H9 (cell line): Measurements from ENCODE around the gene KCND2. TPM values are rescaled to one million over a fixed set of nuclear protein-coding genes. Genes with fewer than 3 reads are reported as not detected.

Source experiments
- DNase-seq: peaks from one replicate; pipeline ENCODE4 v3.0.0-alpha.2; 2017
- H2AFZ ChIP-seq: one replicate; pipeline ENCODE4 v1.6.1; 2013; ENCODE audit warnings: mild to moderate bottlenecking, low read length, control low read depth, moderate library complexity
- H2AK5ac ChIP-seq: 2 replicates; pipeline ENCODE4 v1.6.1; 2013; ENCODE audit warnings: low read length, control low read depth, mixed read lengths; ENCODE audit not compliant: insufficient read length
- H2BK120ac ChIP-seq: one replicate; pipeline ENCODE4 v1.6.1; 2013; ENCODE audit warnings: low read depth, mild to moderate bottlenecking, low read length, control low read depth, inconsistent platforms; ENCODE audit not compliant: poor library complexity, severe bottlenecking
- H2BK12ac ChIP-seq: 2 replicates; pipeline ENCODE4 v1.6.1; 2013; ENCODE audit warnings: low read length, control low read depth, mixed read lengths, low read depth; ENCODE audit not compliant: insufficient read length
- H2BK15ac ChIP-seq: 2 replicates; pipeline ENCODE4 v1.6.1; 2013; ENCODE audit warnings: low read depth, low read length, control low read depth
- H2BK20ac ChIP-seq: one replicate; pipeline ENCODE4 v1.6.1; 2013; ENCODE audit warnings: low read depth, mild to moderate bottlenecking, low read length, control low read depth, inconsistent platforms; ENCODE audit not compliant: poor library complexity, severe bottlenecking
- H2BK5ac ChIP-seq: 2 replicates; pipeline ENCODE4 v1.6.1; 2013; ENCODE audit warnings: low read length, control low read depth, mixed read lengths; ENCODE audit not compliant: insufficient read length
- H3K14ac ChIP-seq: 2 replicates; pipeline ENCODE4 v1.6.1; 2013; ENCODE audit warnings: low read length, control low read depth; ENCODE audit not compliant: insufficient read depth
- H3K18ac ChIP-seq: 2 replicates; pipeline ENCODE4 v1.6.1; 2013; ENCODE audit warnings: low read depth, mild to moderate bottlenecking, mixed read lengths, low read length, control low read depth; ENCODE audit not compliant: insufficient read length
- H3K23ac ChIP-seq: 2 replicates; pipeline ENCODE4 v1.6.1; 2013; ENCODE audit warnings: low read length, control low read depth, mixed read lengths, low read depth; ENCODE audit not compliant: insufficient read length
- H3K23me2 ChIP-seq: 2 replicates; pipeline ENCODE4 v1.6.1; 2013; ENCODE audit warnings: low read depth, mild to moderate bottlenecking, mixed read lengths, low read length, control low read depth; ENCODE audit not compliant: insufficient read length, poor library complexity, severe bottlenecking
- H3K27ac ChIP-seq: 2 replicates; pipeline ENCODE4 v1.5.1; 2013; ENCODE audit warnings: low read length, control low read depth, mixed read lengths, low read depth; ENCODE audit not compliant: insufficient read length
- H3K27me3 ChIP-seq: 2 replicates; pipeline ENCODE4 v1.6.1; 2013; ENCODE audit warnings: low read length, control low read depth, inconsistent platforms; ENCODE audit not compliant: insufficient read depth
- H3K4ac ChIP-seq: 2 replicates; pipeline ENCODE4 v1.6.1; 2013; ENCODE audit warnings: low read depth, mild to moderate bottlenecking, control low read depth, inconsistent platforms, low read length, moderate library complexity
- H3K4me1 ChIP-seq: 2 replicates; pipeline ENCODE4 v1.6.1; 2013; ENCODE audit warnings: low read length, control low read depth, inconsistent platforms; ENCODE audit not compliant: insufficient read depth
- H3K4me2 ChIP-seq: 2 replicates; pipeline ENCODE4 v1.6.1; 2013; ENCODE audit warnings: low read length, control low read depth, mixed read lengths; ENCODE audit not compliant: insufficient read length, insufficient read depth
- H3K56ac ChIP-seq: 2 replicates; pipeline ENCODE4 v1.6.1; 2013; ENCODE audit warnings: low read depth, mild to moderate bottlenecking, mixed read lengths, low read length, control low read depth; ENCODE audit not compliant: insufficient read length
- H3K79me1 ChIP-seq: 2 replicates; pipeline ENCODE4 v1.6.1; 2013; ENCODE audit warnings: low read depth, mild to moderate bottlenecking, moderate library complexity, low read length, control low read depth, inconsistent platforms; ENCODE audit not compliant: insufficient read depth, poor library complexity, severe bottlenecking
- H3K79me2 ChIP-seq: 2 replicates; pipeline ENCODE4 v1.6.1; 2013; ENCODE audit warnings: low read length, control low read depth, inconsistent platforms; ENCODE audit not compliant: insufficient read depth
- H3K9ac ChIP-seq: 2 replicates; pipeline ENCODE4 v1.6.1; 2013; ENCODE audit warnings: low read length, control low read depth, mixed read lengths; ENCODE audit not compliant: insufficient read length; ENCODE audit errors: extremely low read depth
- H3K9me3 ChIP-seq: one replicate; pipeline ENCODE4 v1.6.1; 2013; ENCODE audit warnings: low read depth, low read length, inconsistent platforms; ENCODE audit not compliant: control insufficient read depth
- H3T11ph ChIP-seq: one replicate; pipeline ENCODE4 v1.6.1; 2013; ENCODE audit warnings: mild to moderate bottlenecking, low read length, control low read depth, inconsistent platforms
- H4K20me1 ChIP-seq: one replicate; pipeline ENCODE4 v1.6.1; 2013; ENCODE audit not compliant: control insufficient read depth, insufficient read length, insufficient read depth
- H4K5ac ChIP-seq: 2 replicates; pipeline ENCODE4 v1.6.1; 2013; ENCODE audit warnings: low read depth, mild to moderate bottlenecking, mixed read lengths, low read length, control low read depth; ENCODE audit not compliant: insufficient read length
- H4K8ac ChIP-seq: replicated peaks from 2 replicates; pipeline ENCODE4 v1.6.1; 2013; ENCODE audit warnings: low read length, control low read depth, mixed read lengths, low read depth; ENCODE audit not compliant: insufficient read length
- H4K91ac ChIP-seq: 2 replicates; pipeline ENCODE4 v1.6.1; 2013; ENCODE audit warnings: low read depth, mild to moderate bottlenecking, moderate library complexity, mixed read lengths, low read length, control low read depth; ENCODE audit not compliant: insufficient read length
- H3K27ac Mint-ChIP-seq, 3 experiments: 2 replicates in 2 of 3; 3 replicates in 1 of 3; pipeline ENCODE4 v1.8.0; 2020 to 2021; ENCODE audit warnings: mixed read lengths in 3 of 3, mild to moderate bottlenecking in 1 of 3, moderate library complexity in 1 of 3
- H3K27me3 Mint-ChIP-seq: 2 replicates; pipeline ENCODE4 v1.8.0; 2021; ENCODE audit warnings: low read depth, mild to moderate bottlenecking, moderate library complexity, mixed read lengths
- H3K36me3 Mint-ChIP-seq, 3 experiments: 2 replicates in 2 of 3; 3 replicates in 1 of 3; pipeline ENCODE4 v1.8.0; 2020 to 2021; ENCODE audit warnings: low read depth in 3 of 3, mixed read lengths in 3 of 3; ENCODE audit not compliant: insufficient read depth in 1 of 3
- H3K4me1 Mint-ChIP-seq, 2 experiments: 2 replicates each; pipeline ENCODE4 v1.8.0; 2020; ENCODE audit warnings: mixed read lengths in 2 of 2
- H3K4me3 Mint-ChIP-seq, 2 experiments: 2 replicates in 1 of 2; 3 replicates in 1 of 2; pipeline ENCODE4 v1.8.0; 2020 to 2021; ENCODE audit warnings: mild to moderate bottlenecking in 2 of 2, mixed read lengths in 2 of 2, moderate library complexity in 1 of 2
- H3K9me3 Mint-ChIP-seq, 2 experiments: 2 replicates in 1 of 2; 3 replicates in 1 of 2; pipeline ENCODE4 v1.8.0; 2020; ENCODE audit warnings: mild to moderate bottlenecking in 2 of 2, mixed read lengths in 2 of 2, moderate library complexity in 1 of 2
- CTCF ChIP-seq: fragments of 200-600 bp; sonication (generic); conservative IDR thresholded peaks from 3 replicates; pipeline ENCODE4 v1.8.0; 2021; ENCODE audit warnings: antibody characterized with exemption, mild to moderate bottlenecking
- WGBS: extraction: QIAGEN DNeasy Blood & Tissue Kit; methylation state at CpG from one replicate; pipeline ENCODE4 v1.1.7; 2013; ENCODE audit warnings: missing lambda C conversion rate, low lambda C conversion rate, mixed read lengths; ENCODE audit not compliant: insufficient read length; ENCODE audit errors: extremely low coverage; 5-methylcytosine and 5-hydroxymethylcytosine counted together
- total RNA-seq: library from RNA; stranded (reverse); gene quantifications from 2 replicates; pipeline ENCODE4 v1.2.1, GENCODE V29; 2021

The KCND2 gene
- total RNA-seq, 1 experiment from 2014 or later: 6.4 TPM

GRCh38 chr7:120353171-120353570, 80.2 kb downstream of the KCND2 start:
- Mint-ChIP-seq H3K36me3 (no peaks in the 10 kb centered on the region), H3K4me1 (no peaks in the 10 kb centered on the region), H3K27me3 (no peaks in the 10 kb centered on the region), H3K27ac (no peak overlapping the region), H3K4me3 (no peak overlapping the region), H3K9me3 (no peaks in the 10 kb centered on the region)
- Histone ChIP-seq H4K91ac (no peak overlapping the region), H3K27me3 (no peaks in the 10 kb centered on the region), H3K27ac (no peak overlapping the region), H3K18ac (no peak overlapping the region), H3K9me3 (no peaks in the 10 kb centered on the region), H2BK15ac (no peak overlapping the region), H3K79me1 (no peaks in the 10 kb centered on the region), H2BK12ac (no peak overlapping the region), H2AK5ac (no peak overlapping the region), H3K9ac (no peak overlapping the region), H3K4me2 (no peak overlapping the region), H2BK120ac (no peak overlapping the region), H4K20me1 (no peaks in the 10 kb centered on the region), H2BK20ac (no peak overlapping the region), H4K8ac (no peak overlapping the region), H3K23me2 (no peaks in the 10 kb centered on the region), H2BK5ac (no peak overlapping the region), H3K79me2 (no peaks in the 10 kb centered on the region), H3K4ac (no peak overlapping the region), H3K14ac (no peak overlapping the region), H2AFZ (no peak overlapping the region), H3K56ac (no peak overlapping the region), H4K5ac (no peak overlapping the region), H3T11ph (no peak overlapping the region), H3K4me1 (no peaks in the 10 kb centered on the region), H3K23ac (no peak overlapping the region)
- DNase-seq: no peak
- WGBS: no CpG with 5 or more reads among the region's 3 CpGs
- TF ChIP-seq CTCF: no peak
